Measurements from ENCODE around the gene NCL.

Gene NCL

DNA sequence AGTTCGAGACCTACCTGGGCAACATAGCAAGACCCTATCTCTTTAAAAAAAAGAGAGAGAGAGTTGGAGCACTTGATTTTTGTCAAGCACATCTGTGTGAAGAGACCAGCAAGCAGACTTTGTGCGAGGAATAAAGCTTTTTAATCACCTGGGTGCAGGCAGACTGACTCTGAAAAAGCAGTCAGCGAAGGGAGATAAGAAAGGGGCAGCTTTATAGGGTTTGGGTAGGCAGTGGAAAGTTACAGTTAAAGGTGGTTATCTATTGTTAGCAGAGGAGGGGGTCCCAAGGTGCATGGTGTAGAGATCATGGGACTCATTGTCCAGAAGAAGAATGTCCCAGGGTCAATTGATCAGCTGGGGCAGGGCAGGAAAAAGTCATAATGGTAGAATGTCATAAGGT is 34.4 kb downstream of the NCL start:
- H3K4me2 ChIP-seq (ENCODE audit: low read length): no peak overlapping the region
- H3K4me1 ChIP-seq: no peaks in the 10 kb centered on the region
- H3K4me3 ChIP-seq (ENCODE audit: low read depth, low read length): no peak overlapping the region
- H3K27ac ChIP-seq: no peak overlapping the region
- H3K27me3 ChIP-seq (ENCODE audit: control insufficient read depth, insufficient read depth, low read length): no peaks in the 10 kb centered on the region
- no peak overlapping the region for H3K9ac ChIP-seq
- H3K36me3 ChIP-seq (ENCODE audit: control insufficient read depth, insufficient read depth, low read length): no peaks in the 10 kb centered on the region
- no peak overlapping the region for H2AFZ ChIP-seq
- TF ChIP-seq, protein P1, sequence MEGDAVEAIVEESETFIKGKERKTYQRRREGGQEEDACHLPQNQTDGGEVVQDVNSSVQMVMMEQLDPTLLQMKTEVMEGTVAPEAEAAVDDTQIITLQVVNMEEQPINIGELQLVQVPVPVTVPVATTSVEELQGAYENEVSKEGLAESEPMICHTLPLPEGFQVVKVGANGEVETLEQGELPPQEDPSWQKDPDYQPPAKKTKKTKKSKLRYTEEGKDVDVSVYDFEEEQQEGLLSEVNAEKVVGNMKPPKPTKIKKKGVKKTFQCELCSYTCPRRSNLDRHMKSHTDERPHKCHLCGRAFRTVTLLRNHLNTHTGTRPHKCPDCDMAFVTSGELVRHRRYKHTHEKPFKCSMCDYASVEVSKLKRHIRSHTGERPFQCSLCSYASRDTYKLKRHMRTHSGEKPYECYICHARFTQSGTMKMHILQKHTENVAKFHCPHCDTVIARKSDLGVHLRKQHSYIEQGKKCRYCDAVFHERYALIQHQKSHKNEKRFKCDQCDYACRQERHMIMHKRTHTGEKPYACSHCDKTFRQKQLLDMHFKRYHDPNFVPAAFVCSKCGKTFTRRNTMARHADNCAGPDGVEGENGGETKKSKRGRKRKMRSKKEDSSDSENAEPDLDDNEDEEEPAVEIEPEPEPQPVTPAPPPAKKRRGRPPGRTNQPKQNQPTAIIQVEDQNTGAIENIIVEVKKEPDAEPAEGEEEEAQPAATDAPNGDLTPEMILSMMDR (IDR thresholded peaks at IDR 0.05): no peak
- no peaks in the 10 kb centered on the region for H3K9me3 ChIP-seq (ENCODE audit: control insufficient read depth, low read length)
- H3K79me2 ChIP-seq: no peaks in the 10 kb centered on the region

DNA sequence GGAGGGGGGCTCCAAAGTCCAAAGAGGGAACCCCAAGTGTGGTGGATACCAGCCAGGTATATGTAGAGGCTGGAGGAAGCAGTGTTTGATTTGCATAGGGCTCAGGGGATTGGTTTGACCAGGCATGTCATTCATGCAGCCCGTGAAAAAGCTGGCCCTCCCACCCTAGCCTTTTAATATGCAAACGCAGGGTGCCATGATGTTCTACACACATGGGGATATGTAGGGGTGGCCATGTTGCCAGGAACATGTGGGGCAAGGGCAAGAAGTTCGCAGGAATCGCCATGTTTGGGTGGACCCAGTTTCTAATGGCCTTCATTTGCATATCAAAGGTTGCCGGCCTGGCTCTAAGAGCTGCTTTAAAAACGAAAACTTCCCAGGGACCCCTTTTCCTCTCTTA is 35.1 kb downstream of the NCL start:
- H3K4me3 ChIP-seq (ENCODE audit: low read depth, low read length): no peak overlapping the region
- H3K36me3 ChIP-seq (ENCODE audit: control insufficient read depth, insufficient read depth, low read length): no peaks in the 10 kb centered on the region
- H3K79me2 ChIP-seq: no peaks in the 10 kb centered on the region
- no peak overlapping the region for H2AFZ ChIP-seq
- H3K9ac ChIP-seq: no peak overlapping the region
- TF ChIP-seq, protein P1 (IDR thresholded peaks at IDR 0.05): no peak
- H3K27me3 ChIP-seq (ENCODE audit: control insufficient read depth, insufficient read depth, low read length): no peaks in the 10 kb centered on the region
- H3K9me3 ChIP-seq (ENCODE audit: control insufficient read depth, low read length): no peaks in the 10 kb centered on the region
- H3K27ac ChIP-seq: no peak overlapping the region
- no peak overlapping the region for H3K4me2 ChIP-seq (ENCODE audit: low read length)
- no peaks in the 10 kb centered on the region for H3K4me1 ChIP-seq

DNA sequence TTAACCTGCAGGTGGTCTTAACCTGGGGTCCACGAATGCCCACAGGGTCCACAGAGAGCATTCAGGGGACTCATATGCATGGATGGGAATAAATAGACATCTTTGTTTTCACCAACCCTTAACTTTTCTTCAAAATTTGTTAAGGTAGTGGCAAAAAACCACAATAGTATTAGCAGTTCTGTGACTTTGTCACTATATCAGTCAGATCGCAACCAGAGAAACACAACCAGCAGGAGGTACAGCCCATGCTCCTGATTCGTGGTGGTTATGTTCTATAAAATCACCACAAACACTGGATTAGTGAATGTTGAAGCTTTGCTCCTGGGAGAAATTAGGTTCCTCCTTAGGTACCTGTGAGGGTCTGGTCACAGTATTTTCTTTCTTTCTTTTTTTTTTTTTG is 37.2 kb downstream of the NCL start:
- H3K4me2 ChIP-seq (ENCODE audit: low read length): no peak overlapping the region
- TF ChIP-seq, protein P1 (IDR thresholded peaks at IDR 0.05): no peak
- H3K27ac ChIP-seq: no peak overlapping the region
- H3K4me1 ChIP-seq: no peaks in the 10 kb centered on the region
- H3K79me2 ChIP-seq: no peaks in the 10 kb centered on the region
- no peak overlapping the region for H3K9ac ChIP-seq
- no peaks in the 10 kb centered on the region for H3K9me3 ChIP-seq (ENCODE audit: control insufficient read depth, low read length)
- H3K36me3 ChIP-seq (ENCODE audit: control insufficient read depth, insufficient read depth, low read length): no peaks in the 10 kb centered on the region
- no peaks in the 10 kb centered on the region for H3K27me3 ChIP-seq (ENCODE audit: control insufficient read depth, insufficient read depth, low read length)
- H2AFZ ChIP-seq: no peak overlapping the region
- H3K4me3 ChIP-seq (ENCODE audit: low read depth, low read length): no peak overlapping the region

DNA sequence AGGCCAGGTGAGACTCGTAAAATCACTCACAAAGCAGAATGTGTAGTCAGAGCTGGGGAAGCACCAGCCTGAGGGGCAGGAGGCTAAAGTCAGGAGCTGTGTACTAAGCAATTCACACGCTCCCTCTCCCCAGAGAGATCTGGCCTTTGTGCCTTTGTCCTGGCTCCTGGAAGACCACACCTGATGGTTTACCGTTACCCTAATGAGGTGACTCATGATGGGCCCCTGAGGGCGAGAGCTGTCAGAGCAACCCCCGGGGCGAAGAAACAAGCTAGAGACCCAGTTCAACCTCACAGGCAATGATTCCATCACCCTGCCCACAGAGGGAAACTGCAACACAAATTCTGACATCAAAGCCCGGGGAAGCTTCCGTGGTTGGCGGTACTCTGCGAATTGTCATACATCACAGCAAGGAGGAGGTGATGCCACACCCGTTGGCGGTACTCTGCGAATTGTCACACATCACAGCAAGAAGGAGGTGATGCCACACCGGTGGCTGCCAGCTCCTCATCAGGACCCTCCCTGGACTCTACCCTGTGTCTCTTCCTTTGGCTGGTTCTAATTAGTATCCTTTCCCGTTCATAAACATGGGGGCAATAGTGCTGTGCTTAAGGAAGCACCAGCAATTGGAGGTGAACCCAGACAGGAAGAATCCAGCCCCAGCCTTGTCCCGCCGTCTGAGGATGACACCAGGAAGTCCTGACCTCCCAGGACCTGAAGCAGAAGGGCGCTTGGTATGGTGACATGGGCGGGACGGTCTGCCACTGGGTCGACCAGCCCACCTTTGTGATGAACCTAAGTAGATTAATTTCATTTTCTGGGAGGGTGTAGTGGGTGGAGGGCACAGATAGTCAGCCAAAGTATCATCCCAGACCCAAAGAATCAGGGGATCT is 38.2 kb downstream of the NCL start:
- H3K4me3 ChIP-seq (ENCODE audit: low read depth, low read length): no peak overlapping the region
- no peaks in the 10 kb centered on the region for H3K4me1 ChIP-seq
- no peaks in the 10 kb centered on the region for H3K27me3 ChIP-seq (ENCODE audit: control insufficient read depth, insufficient read depth, low read length)
- H3K9ac ChIP-seq: no peak overlapping the region
- no peaks in the 10 kb centered on the region for H3K79me2 ChIP-seq
- TF ChIP-seq, protein P1 (IDR thresholded peaks at IDR 0.05): no peak
- H3K4me2 ChIP-seq (ENCODE audit: low read length): no peak overlapping the region
- H3K27ac ChIP-seq: no peak overlapping the region
- no peaks in the 10 kb centered on the region for H3K9me3 ChIP-seq (ENCODE audit: control insufficient read depth, low read length)
- H2AFZ ChIP-seq: no peak overlapping the region
- H3K36me3 ChIP-seq (ENCODE audit: control insufficient read depth, insufficient read depth, low read length): no peaks in the 10 kb centered on the region
